Activated CD4-positive, alpha-beta memory T cell treated with anti-CD3 and anti-CD28 coated beads for 36 hours (primary cell): ENCODE measurements around the gene OR1E2. TPM values are rescaled to one million over a fixed set of nuclear protein-coding genes. Genes with fewer than 3 reads are reported as not detected.
"Not testable (repeated sequence)": the region's sequence is repeated elsewhere in the genome, so short reads cannot be mapped to it uniquely, and the experiment has no call there.

Source experiments
- CTCF ChIA-PET: fragments of 350-600 bp; sonication (Branson Sonifier 250); formaldehyde crosslinking; loops from one replicate; lab custom pipeline; 2021; ENCODE audit warnings: antibody characterized with exemption, inconsistent platforms; lab: Charles Lee
- POLR2A ChIA-PET: fragments of 350-600 bp; sonication (Branson Sonifier 250); formaldehyde crosslinking; loops from one replicate; lab custom pipeline; 2021; ENCODE audit warnings: antibody characterized with exemption; lab: Charles Lee
- DNase-seq: peaks from one replicate; pipeline ENCODE4 v3.0.0-alpha.2; 2020
- H3K27ac Mint-ChIP-seq: one replicate; pipeline ENCODE4 v1.8.0; 2021; ENCODE audit warnings: mixed read lengths
- H3K27me3 Mint-ChIP-seq: one replicate; pipeline ENCODE4 v1.8.0; 2021; ENCODE audit warnings: mixed read lengths
- H3K36me3 Mint-ChIP-seq: one replicate; pipeline ENCODE4 v1.8.0; 2021; ENCODE audit warnings: mixed read lengths
- H3K4me1 Mint-ChIP-seq: one replicate; pipeline ENCODE4 v1.8.0; 2021; ENCODE audit warnings: low read depth, mixed read lengths
- H3K4me3 Mint-ChIP-seq: one replicate; pipeline ENCODE4 v1.8.0; 2021; ENCODE audit warnings: mild to moderate bottlenecking, mixed read lengths
- H3K9me3 Mint-ChIP-seq: one replicate; pipeline ENCODE4 v1.8.0; 2021; ENCODE audit warnings: mixed read lengths
- intact Hi-C: fragments of 100-400 bp; cut with micrococcal nuclease; formaldehyde crosslinking; loops from one replicate; pipeline ENCODE4 v1.15.1; 2023
- total RNA-seq, 2 experiments: library from RNA; stranded (reverse); gene quantifications; one replicate each; pipeline ENCODE4 v1.2.3, GENCODE V29; 2021

The OR1E2 gene
- total RNA-seq, 2 experiments from 2014 or later = not detected

- POLR2A ChIA-PET = no interaction called here
- H3K27me3 Mint-ChIP-seq = peaks cover 2% of the 10 kb centered on the region
- no peak for DNase-seq
- no peak overlapping the region for H3K4me3 Mint-ChIP-seq
- CTCF ChIA-PET = no interaction called here
- no peak overlapping the region for H3K27ac Mint-ChIP-seq
- intact Hi-C loops = no loop called here
- no peaks in the 10 kb centered on the region for H3K4me1 Mint-ChIP-seq
- no peaks in the 10 kb centered on the region for H3K36me3 Mint-ChIP-seq
- H3K9me3 Mint-ChIP-seq = no peaks in the 10 kb centered on the region
Observed at GRCh38 chr17:3440451-3440850, 6.8 kb upstream of the OR1E2 start.

GRCh38 chr17:3438368-3438767, 4.7 kb upstream of the OR1E2 start:
- ChIA-PET CTCF (interaction anchor here (1.0 kb wide), 1 partner anchor 11 kb away, joined by 3 read pairs; no protein-coding TSS in a partner anchor), POLR2A (no interaction called here)
- no peak overlapping the region for H3K4me3 Mint-ChIP-seq
- no peaks in the 10 kb centered on the region for H3K4me1 Mint-ChIP-seq
- no peaks in the 10 kb centered on the region for H3K9me3 Mint-ChIP-seq
- H3K27ac Mint-ChIP-seq = no peak overlapping the region
- peaks cover 3% of the 10 kb centered on the region for H3K27me3 Mint-ChIP-seq
- H3K36me3 Mint-ChIP-seq = no peaks in the 10 kb centered on the region
- intact Hi-C loops = no loop called here
- no peak for DNase-seq

GRCh38 chr17:3433215-3433614, 426 bp downstream of the OR1E2 start:
- CTCF ChIA-PET, H3K4me3 Mint-ChIP-seq, H3K27ac Mint-ChIP-seq, H3K36me3 Mint-ChIP-seq, H3K4me1 Mint-ChIP-seq, intact Hi-C loops, H3K9me3 Mint-ChIP-seq, H3K27me3 Mint-ChIP-seq, POLR2A ChIA-PET: not testable (repeated sequence)
- peak; percentile 34 for DNase-seq

- Mint-ChIP-seq H3K36me3 (no peaks in the 10 kb centered on the region), H3K27ac (no peak overlapping the region), H3K9me3 (no peaks in the 10 kb centered on the region), H3K4me3 (no peak overlapping the region), H3K4me1 (no peaks in the 10 kb centered on the region), H3K27me3 (peaks cover 9% of the 10 kb centered on the region)
- intact Hi-C loops = no loop called here
- no peak for DNase-seq
- CTCF ChIA-PET = no interaction called here
- POLR2A ChIA-PET = no interaction called here
Observed at GRCh38 chr17:3418222-3418621, 15.4 kb downstream of the OR1E2 start.

GRCh38 chr17:3415610-3416009, 18.0 kb downstream of the OR1E2 start:
- Mint-ChIP-seq H3K27ac (no peak overlapping the region), H3K4me1 (no peaks in the 10 kb centered on the region), H3K36me3 (no peaks in the 10 kb centered on the region), H3K4me3 (no peak overlapping the region), H3K9me3 (no peaks in the 10 kb centered on the region), H3K27me3 (peaks cover 14% of the 10 kb centered on the region)
- DNase-seq = no peak
- intact Hi-C loops = no loop called here
- CTCF ChIA-PET = no interaction called here
- POLR2A ChIA-PET = no interaction called here

GRCh38 chr17:3412216-3412615, 21.4 kb downstream of the OR1E2 start:
- H3K27ac Mint-ChIP-seq, H3K36me3 Mint-ChIP-seq, H3K9me3 Mint-ChIP-seq, intact Hi-C loops, DNase-seq, H3K4me3 Mint-ChIP-seq, H3K4me1 Mint-ChIP-seq, CTCF ChIA-PET, POLR2A ChIA-PET: not testable (repeated sequence)
- H3K27me3 Mint-ChIP-seq = peaks cover 27% of the 10 kb centered on the region

GRCh38 chr17:3411070-3411469, 22.6 kb downstream of the OR1E2 start, which contains the start of gene OR3A3:
Gene OR3A3 (plus strand): TSS chr17:3411370.
- Mint-ChIP-seq H3K36me3 (peaks cover 8% of the 10 kb centered on the region), H3K4me3 (no peak within 1 kb of the TSS), H3K27me3 (peaks cover 31% of the 10 kb centered on the region), H3K4me1 (no peaks in the 10 kb centered on the region), H3K27ac (no peak within 1 kb of the TSS), H3K9me3 (peaks cover 13% of the 10 kb centered on the region)
- no peak for DNase-seq
- intact Hi-C loops = no loop called here
- POLR2A ChIA-PET = no interaction called here
- CTCF ChIA-PET = no interaction called here

GRCh38 chr17:3403856-3404255, 29.8 kb downstream of the OR1E2 start:
- H3K9me3 Mint-ChIP-seq = peaks cover 13% of the 10 kb centered on the region
- H3K4me1 Mint-ChIP-seq, POLR2A ChIA-PET, intact Hi-C loops, H3K27ac Mint-ChIP-seq, H3K4me3 Mint-ChIP-seq, CTCF ChIA-PET, DNase-seq, H3K36me3 Mint-ChIP-seq: not testable (repeated sequence)
- peaks cover 13% of the 10 kb centered on the region for H3K27me3 Mint-ChIP-seq

- Mint-ChIP-seq H3K27me3 (peaks cover 6% of the 10 kb centered on the region), H3K9me3 (peaks cover 3% of the 10 kb centered on the region), H3K27ac (no peak overlapping the region), H3K4me3 (no peak overlapping the region), H3K4me1 (no peaks in the 10 kb centered on the region), H3K36me3 (no peaks in the 10 kb centered on the region)
- intact Hi-C loops = no loop called here
- POLR2A ChIA-PET = no interaction called here
- no peak for DNase-seq
- CTCF ChIA-PET = no interaction called here
Observed at GRCh38 chr17:3401786-3402185, 31.9 kb downstream of the OR1E2 start.

- H3K4me3 Mint-ChIP-seq = no peak overlapping the region
- POLR2A ChIA-PET = no interaction called here
- no peaks in the 10 kb centered on the region for H3K36me3 Mint-ChIP-seq
- H3K4me1 Mint-ChIP-seq = no peaks in the 10 kb centered on the region
- no peak overlapping the region for H3K27ac Mint-ChIP-seq
- intact Hi-C loops = no loop called here
- no peak for DNase-seq
- H3K27me3 Mint-ChIP-seq = peaks cover 7% of the 10 kb centered on the region
- H3K9me3 Mint-ChIP-seq = no peaks in the 10 kb centered on the region
- CTCF ChIA-PET = no interaction called here
Observed at GRCh38 chr17:3400055-3400454, 33.6 kb downstream of the OR1E2 start.

GRCh38 chr17:3398310-3398709, 35.3 kb downstream of the OR1E2 start, which contains the start of gene OR1E1:
Gene OR1E1 (minus strand): TSS chr17:3398410. CDS start chr17:3398410, 0 bp downstream.
- H3K4me1 Mint-ChIP-seq = no peaks in the 10 kb centered on the region
- intact Hi-C loops = no loop called here
- no peak within 1 kb of the TSS for H3K4me3 Mint-ChIP-seq
- ChIA-PET POLR2A (no interaction called here), CTCF (no interaction called here)
- H3K36me3 Mint-ChIP-seq = no peaks in the 10 kb centered on the region
- DNase-seq = no peak
- H3K27ac Mint-ChIP-seq = no peak within 1 kb of the TSS
- H3K9me3 Mint-ChIP-seq = no peaks in the 10 kb centered on the region
- H3K27me3 Mint-ChIP-seq = peaks cover 11% of the 10 kb centered on the region

- H3K4me1 Mint-ChIP-seq, H3K4me3 Mint-ChIP-seq, DNase-seq, H3K9me3 Mint-ChIP-seq, H3K27ac Mint-ChIP-seq, H3K36me3 Mint-ChIP-seq, intact Hi-C loops, POLR2A ChIA-PET, CTCF ChIA-PET: not testable (repeated sequence)
- peaks cover 11% of the 10 kb centered on the region for H3K27me3 Mint-ChIP-seq
Observed at GRCh38 chr17:3397801-3398200, 35.8 kb downstream of the OR1E2 start.

- Mint-ChIP-seq H3K27me3 (peaks cover 17% of the 10 kb centered on the region), H3K36me3 (no peaks in the 10 kb centered on the region), H3K27ac (no peak overlapping the region), H3K9me3 (no peaks in the 10 kb centered on the region), H3K4me3 (no peak overlapping the region), H3K4me1 (no peaks in the 10 kb centered on the region)
- POLR2A ChIA-PET = no interaction called here
- no peak for DNase-seq
- intact Hi-C loops = no loop called here
- CTCF ChIA-PET = interaction anchor here (1.8 kb wide), 1 partner anchor 341 kb away, joined by 4 read pairs; no protein-coding TSS in a partner anchor
Observed at GRCh38 chr17:3389791-3390190, 43.9 kb downstream of the OR1E2 start.
